Panc1 (cell line): Measurements from ENCODE around the gene RSPO3.

Experiments
- CTCF ChIP-seq: fragments of 450-650 bp; IDR thresholded peaks from 2 replicates; pipeline ENCODE4 v1.5.1; 2017; ENCODE audit warnings: mild to moderate bottlenecking
- POLR2AphosphoS5 ChIP-seq: IDR thresholded peaks from 2 replicates; pipeline ENCODE4 v1.6.1; 2012; ENCODE audit warnings: mild to moderate bottlenecking, low read depth, low read length, moderate library complexity
- REST ChIP-seq, 2 experiments: IDR thresholded peaks; 2 replicates each; pipeline ENCODE4 v1.6.1; 2011 to 2012; ENCODE audit warnings: low read depth in 2 of 2, control low read depth in 1 of 2, low read length in 1 of 2, mild to moderate bottlenecking in 1 of 2, moderate library complexity in 1 of 2; ENCODE audit not compliant: insufficient read depth in 1 of 2
- SIN3A ChIP-seq: IDR thresholded peaks from 2 replicates; pipeline ENCODE4 v1.6.1; 2012; ENCODE audit warnings: low read depth, mild to moderate bottlenecking, low read length, moderate library complexity, borderline replicate concordance; ENCODE audit not compliant: insufficient read depth
- TCF7L2 ChIP-seq: IDR thresholded peaks from 2 replicates; pipeline ENCODE4 v1.6.1; 2011; ENCODE audit warnings: mild to moderate bottlenecking, low read depth, low read length, inconsistent platforms

- no peak for TF ChIP-seq TCF7L2
- TF ChIP-seq SIN3A: no peak
- TF ChIP-seq CTCF: no peak
- no peak for TF ChIP-seq POLR2AphosphoS5
- no peak for TF ChIP-seq REST (IDR thresholded peaks at IDR 0.05; ENCODE audit: insufficient read depth in 1 of 2, low read depth in 2 of 2, low read length in 1 of 2)
Measured at GRCh38 chr6:127205036-127205435, 86.6 kb downstream of the RSPO3 start.
